Natural killer cell treated with Interleukin-12 subunit alpha and Interleukin-12 subunit beta and Interleukin-15 and Interleukin-18, amount 100 ng/mL, for 72 hours (primary cell): ENCODE measurements around the gene U2AF2. TPM values are rescaled to one million over a fixed set of nuclear protein-coding genes. Genes with fewer than 3 reads are reported as not detected.

Experiments used
- total RNA-seq, 2 donors: library from RNA; stranded (reverse); gene quantifications; one replicate each; pipeline ENCODE4 v1.2.3, GENCODE V29; 2022

U2AF2 gene
- total RNA-seq, 2 donors from 2014 or later, result 266 to 434 TPM

Other genes starting within 250 kb of the U2AF2 start
- 100 to 1,000 TPM; 247 to 423 TPM for gene UBE2S, start 247.2 kb upstream of the U2AF2 start, total RNA-seq
- gene SHISA7, start 211.7 kb upstream of the U2AF2 start, total RNA-seq, result not detected
- gene ISOC2, start 193.4 kb upstream of the U2AF2 start, total RNA-seq, result 10 to 100 TPM; 25.6 to 45.1 TPM
- gene C19orf85, start 190.3 kb upstream of the U2AF2 start, total RNA-seq, result not detected
- 10 to 100 TPM in 1 of 2 donors, 1 to 10 TPM in 1; 8.0 to 12.3 TPM for gene ZNF628, start 178.4 kb upstream of the U2AF2 start, total RNA-seq
- gene NAT14, start 169.8 kb upstream of the U2AF2 start, total RNA-seq, result 10 to 100 TPM in 1 of 2 donors, 1 to 10 TPM in 1; 6.1 to 14.0 TPM
- gene SSC5D, start 166.6 kb upstream of the U2AF2 start, total RNA-seq, result under 1 TPM in 1 of 2 donors, not detected in 1; 0.50 TPM
- gene SBK2, start 117.9 kb upstream of the U2AF2 start, total RNA-seq, result not detected
- gene SBK3, start 109.5 kb upstream of the U2AF2 start, total RNA-seq, result not detected
- gene ZNF579, start 74.2 kb upstream of the U2AF2 start, total RNA-seq, result 10 to 100 TPM in 1 of 2 donors, 1 to 10 TPM in 1; 6.5 to 10.2 TPM
- gene FIZ1, start 55.5 kb upstream of the U2AF2 start, total RNA-seq, result 10 to 100 TPM; 11.8 to 15.8 TPM
- gene ZNF524, start 54.7 kb upstream of the U2AF2 start, total RNA-seq, result 10 to 100 TPM; 10.6 to 14.7 TPM
- 10 to 100 TPM; 15.4 to 20.7 TPM for gene ZNF865, start 49.4 kb upstream of the U2AF2 start, total RNA-seq
- 1 to 10 TPM; 2.6 to 4.5 TPM for gene ZNF784, start 30.5 kb upstream of the U2AF2 start, total RNA-seq
- gene ZNF580, start 14.0 kb upstream of the U2AF2 start, total RNA-seq, result 10 to 100 TPM; 35.7 to 39.5 TPM
- gene ZNF581, start 11.4 kb upstream of the U2AF2 start, total RNA-seq, result 10 to 100 TPM; 15.1 to 27.6 TPM
- gene CCDC106, start 6.8 kb upstream of the U2AF2 start, total RNA-seq, result 1 to 10 TPM; 1.9 to 3.3 TPM
- gene EPN1, start 20.2 kb downstream of the U2AF2 start, total RNA-seq, result 10 to 100 TPM; 40.7 to 63.9 TPM
- gene NLRP9, start 83.4 kb downstream of the U2AF2 start, total RNA-seq, result not detected
- gene RFPL4A, start 104.1 kb downstream of the U2AF2 start, total RNA-seq, result not detected
- not detected for gene RFPL4AL1, start 114.1 kb downstream of the U2AF2 start, total RNA-seq
- not detected for gene NLRP11, start 177.0 kb downstream of the U2AF2 start, total RNA-seq
- gene NLRP4, start 181.5 kb downstream of the U2AF2 start, total RNA-seq, result not detected